GM20000 (cell line): ENCODE results near the gene HPD.

Source experiments
- DNase-seq: peaks from one replicate; pipeline ENCODE4 v3.0.0; 2012; ENCODE audit warnings: low spot score
- CTCF ChIP-seq: IDR thresholded peaks from 2 replicates; pipeline ENCODE4 v1.5.1; 2012; ENCODE audit warnings: mild to moderate bottlenecking, control low read depth; ENCODE audit errors: extremely low read depth, missing control alignments

HPD gene

DNA sequence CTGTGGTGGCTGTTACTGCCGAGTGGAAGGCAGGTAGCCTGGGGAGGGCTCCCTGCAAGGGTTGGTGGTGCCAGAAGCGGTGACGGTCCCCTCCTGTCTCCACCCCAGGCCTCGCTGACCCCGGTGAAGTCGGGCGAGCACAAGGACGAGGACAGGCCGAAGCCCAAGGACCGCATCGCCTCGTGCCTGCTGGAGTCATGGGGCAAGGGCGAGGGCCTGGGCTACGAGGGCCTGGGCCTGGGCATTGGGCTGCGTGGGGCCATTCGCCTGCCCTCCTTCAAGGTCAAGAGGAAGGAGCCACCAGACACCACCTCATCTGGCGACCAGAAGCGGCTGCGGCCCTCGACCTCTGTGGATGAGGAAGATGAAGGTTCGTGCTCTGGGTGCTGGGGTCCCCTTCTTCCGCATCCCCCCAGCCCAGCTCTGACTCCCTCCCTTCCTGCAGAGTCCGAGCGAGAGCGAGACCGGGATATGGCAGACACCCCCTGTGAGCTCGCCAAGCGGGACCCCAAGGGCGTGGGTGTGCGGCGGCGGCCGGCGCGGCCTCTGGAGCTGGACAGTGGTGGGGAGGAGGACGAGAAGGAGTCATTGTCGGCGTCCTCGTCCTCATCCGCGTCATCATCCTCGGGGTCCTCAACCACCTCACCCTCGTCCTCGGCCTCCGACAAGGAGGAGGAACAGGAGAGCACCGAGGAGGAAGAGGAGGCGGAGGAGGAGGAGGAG, 41.6 kb downstream of the HPD start:
- TF ChIP-seq CTCF: no peak
- no peak for DNase-seq

DNA sequence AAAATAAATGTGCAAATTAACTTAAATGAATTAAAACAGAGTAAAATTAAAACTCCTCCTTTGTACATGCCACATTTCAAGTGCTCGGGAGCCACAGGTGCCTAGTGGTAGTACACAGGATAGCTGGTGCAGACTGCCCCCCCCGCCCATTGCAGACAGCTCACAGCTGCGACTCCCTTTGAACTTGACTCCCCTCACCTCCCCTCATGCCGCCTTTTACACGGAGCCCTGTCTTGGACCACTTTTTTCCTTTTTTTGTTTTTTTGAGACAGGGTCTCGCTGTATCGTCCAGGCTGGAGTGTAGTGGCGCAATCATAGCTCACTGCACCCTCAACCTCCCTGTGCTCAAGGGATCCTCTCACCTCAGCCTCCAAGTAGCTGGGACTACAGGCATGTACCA, 43.4 kb downstream of the HPD start:
- DNase-seq: no peak
- no peak for TF ChIP-seq CTCF

- DNase-seq: no peak
- TF ChIP-seq CTCF: no peak
These were observed 44.1 kb downstream of the HPD start for GRCh38 chr12:121814429-121815119.

GRCh38 chr12:121813951-121814350, 44.7 kb downstream of the HPD start:
- DNase-seq: no peak
- TF ChIP-seq CTCF: no peak

- no peak for DNase-seq
- no peak for TF ChIP-seq CTCF
These were observed 45.5 kb downstream of the HPD start for GRCh38 chr12:121812921-121813896.

- peak; percentile 80 for DNase-seq
- no peak for TF ChIP-seq CTCF
These were observed 46.3 kb downstream of the HPD start for GRCh38 chr12:121812320-121812871.
